SU-DHL-6 (cell line): ENCODE results near the gene EYA2.

Experiments used
- H2AFZ ChIP-seq: fragments of 200-600 bp; sonication (generic); 2 replicates; pipeline ENCODE4 v1.6.1; 2014; ENCODE audit warnings: low read depth, mild to moderate bottlenecking, moderate library complexity, mixed read lengths, antibody characterized with exemption, low read length; ENCODE audit not compliant: severe bottlenecking
- H3F3A ChIP-seq: fragments of 200-600 bp; shearing (Covaris generic); 2 replicates; pipeline ENCODE4 v1.6.0; 2016; ENCODE audit warnings: antibody characterized with exemption, mild to moderate bottlenecking; ENCODE audit not compliant: insufficient read depth
- H3K27ac ChIP-seq: fragments of 200-600 bp; sonication (generic); 2 replicates; pipeline ENCODE4 v1.5.1; 2016; ENCODE audit warnings: low read depth, mild to moderate bottlenecking, low read length, moderate library complexity, mixed read lengths
- H3K27me3 ChIP-seq: fragments of 200-600 bp; sonication (generic), shearing (Covaris generic); 2 replicates; pipeline ENCODE4 v1.6.0; 2014; ENCODE audit warnings: mild to moderate bottlenecking, low read length
- H3K36me3 ChIP-seq: fragments of 200-600 bp; sonication (generic); 2 replicates; pipeline ENCODE4 v1.6.1; 2014; ENCODE audit warnings: mild to moderate bottlenecking, low read length, mixed read lengths
- H3K4me2 ChIP-seq: fragments of 300-600, 200-600 bp; shearing (Covaris generic), sonication (generic); 2 replicates; pipeline ENCODE4 v1.6.0; 2014; ENCODE audit warnings: low read length, low read depth, mild to moderate bottlenecking; ENCODE audit not compliant: poor library complexity, severe bottlenecking
- H3K4me3 ChIP-seq: fragments of 200-600 bp; sonication (generic); 2 replicates; pipeline ENCODE4 v1.5.1; 2014; ENCODE audit warnings: antibody characterized with exemption, low read length, mild to moderate bottlenecking, mixed read lengths; ENCODE audit not compliant: insufficient read depth, poor library complexity, severe bottlenecking
- H3K79me2 ChIP-seq: fragments of 200-600 bp; sonication (generic); 2 replicates; pipeline ENCODE4 v1.6.1; 2014; ENCODE audit warnings: mild to moderate bottlenecking, low read length, moderate library complexity; ENCODE audit not compliant: insufficient read depth
- H3K9ac ChIP-seq: fragments of 200-600 bp; sonication (generic); 2 replicates; pipeline ENCODE4 v1.7.0; 2014; ENCODE audit warnings: mild to moderate bottlenecking, low read length
- H3K9me2 ChIP-seq: fragments of 200-600 bp; sonication (generic); replicated peaks from 2 replicates; pipeline ENCODE4 v1.6.1; 2014; ENCODE audit warnings: low read length; ENCODE audit not compliant: insufficient read depth
- H3K9me3 ChIP-seq: fragments of 200-600 bp; sonication (generic); 2 replicates; pipeline ENCODE4 v1.6.1; 2014; ENCODE audit warnings: low read length, mixed read lengths; ENCODE audit not compliant: insufficient read depth
- H4K20me1 ChIP-seq: fragments of 200-600 bp; sonication (generic); 2 replicates; pipeline ENCODE4 v1.6.1; 2014; ENCODE audit warnings: low read depth, mild to moderate bottlenecking, antibody characterized with exemption, low read length, moderate library complexity, mixed read lengths
- EZH2phosphoT487 ChIP-seq: fragments of 200-600 bp; sonication (generic), shearing (Covaris generic); conservative IDR thresholded peaks from 2 replicates; pipeline ENCODE4 v1.6.1; 2018; ENCODE audit warnings: mild to moderate bottlenecking, antibody characterized with exemption, low read length, moderate library complexity, mixed read lengths
- TF ChIP-seq, protein P1 (sequence below): fragments of 200-600 bp; sonication (generic); IDR thresholded peaks from one replicate; pipeline ENCODE4 v1.5.1; 2017; ENCODE audit warnings: antibody characterized with exemption, mild to moderate bottlenecking, low read length, moderate library complexity; ENCODE audit not compliant: insufficient read depth, poor library complexity, severe bottlenecking

The EYA2 gene

DNA sequence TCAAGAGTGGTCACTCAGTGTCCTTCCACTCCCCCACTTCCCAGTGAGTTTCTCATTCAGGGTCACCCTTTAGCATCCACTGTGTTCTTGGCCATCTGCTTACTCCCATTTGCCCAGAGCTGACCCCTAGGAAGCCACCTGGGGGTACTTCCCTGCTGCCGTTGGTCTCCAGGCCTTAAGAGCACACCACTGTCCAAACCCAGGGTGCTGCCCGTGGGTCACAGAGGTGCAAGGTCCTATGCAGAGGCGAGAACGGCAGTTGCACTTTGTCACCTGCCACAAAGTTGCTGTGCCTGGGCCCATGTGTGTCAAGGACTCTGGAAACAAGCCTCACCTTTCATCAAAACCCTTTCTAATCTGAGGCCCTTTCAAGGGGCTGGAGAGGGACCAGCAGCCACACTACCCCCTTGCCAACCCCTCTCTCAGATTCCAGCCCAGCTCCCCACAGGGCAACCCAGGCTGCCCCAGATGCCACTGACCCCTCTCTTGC is 270.8 kb downstream of the EYA2 start:
- Histone ChIP-seq H3K79me2 (no peaks in the 10 kb centered on the region), H3K27ac (no peak overlapping the region), H3K27me3 (no peaks in the 10 kb centered on the region), H2AFZ (no peak overlapping the region), H4K20me1 (no peaks in the 10 kb centered on the region), H3F3A (no peaks in the 10 kb centered on the region), H3K4me3 (no peak overlapping the region), H3K9me3 (no peaks in the 10 kb centered on the region), H3K36me3 (no peaks in the 10 kb centered on the region), H3K4me2 (no peak overlapping the region), H3K9me2 (no peaks in the 10 kb centered on the region), H3K9ac (no peak overlapping the region)
- TF ChIP-seq, protein P1, sequence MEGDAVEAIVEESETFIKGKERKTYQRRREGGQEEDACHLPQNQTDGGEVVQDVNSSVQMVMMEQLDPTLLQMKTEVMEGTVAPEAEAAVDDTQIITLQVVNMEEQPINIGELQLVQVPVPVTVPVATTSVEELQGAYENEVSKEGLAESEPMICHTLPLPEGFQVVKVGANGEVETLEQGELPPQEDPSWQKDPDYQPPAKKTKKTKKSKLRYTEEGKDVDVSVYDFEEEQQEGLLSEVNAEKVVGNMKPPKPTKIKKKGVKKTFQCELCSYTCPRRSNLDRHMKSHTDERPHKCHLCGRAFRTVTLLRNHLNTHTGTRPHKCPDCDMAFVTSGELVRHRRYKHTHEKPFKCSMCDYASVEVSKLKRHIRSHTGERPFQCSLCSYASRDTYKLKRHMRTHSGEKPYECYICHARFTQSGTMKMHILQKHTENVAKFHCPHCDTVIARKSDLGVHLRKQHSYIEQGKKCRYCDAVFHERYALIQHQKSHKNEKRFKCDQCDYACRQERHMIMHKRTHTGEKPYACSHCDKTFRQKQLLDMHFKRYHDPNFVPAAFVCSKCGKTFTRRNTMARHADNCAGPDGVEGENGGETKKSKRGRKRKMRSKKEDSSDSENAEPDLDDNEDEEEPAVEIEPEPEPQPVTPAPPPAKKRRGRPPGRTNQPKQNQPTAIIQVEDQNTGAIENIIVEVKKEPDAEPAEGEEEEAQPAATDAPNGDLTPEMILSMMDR = no peak
- TF ChIP-seq EZH2phosphoT487 = no peak

DNA sequence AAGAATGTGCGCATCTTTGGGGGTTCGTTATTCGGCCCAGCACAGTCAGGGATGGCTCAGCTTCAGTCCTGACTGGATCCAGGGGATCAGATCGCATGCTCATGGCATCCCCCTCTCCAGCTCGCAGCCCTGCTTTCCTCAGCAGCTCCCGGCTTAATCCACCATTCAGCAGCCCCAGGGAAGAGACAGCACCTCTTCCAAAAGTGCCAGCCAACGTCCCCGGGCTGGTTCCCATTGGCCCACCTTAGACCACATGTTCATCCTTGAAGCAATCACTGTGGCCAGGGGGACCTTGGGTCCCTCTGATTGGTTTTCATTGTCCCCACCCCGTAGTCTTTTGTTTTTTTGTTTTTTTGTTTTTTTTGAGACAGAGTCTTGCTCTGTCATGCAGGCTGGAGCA is 273.2 kb downstream of the EYA2 start:
- Histone ChIP-seq H3K4me3 (no peak overlapping the region), H3K79me2 (no peaks in the 10 kb centered on the region), H3K9ac (no peak overlapping the region), H3K9me2 (no peaks in the 10 kb centered on the region), H3K27me3 (no peaks in the 10 kb centered on the region), H3K4me2 (no peak overlapping the region), H3F3A (no peaks in the 10 kb centered on the region), H3K36me3 (no peaks in the 10 kb centered on the region), H4K20me1 (no peaks in the 10 kb centered on the region), H3K27ac (no peak overlapping the region), H3K9me3 (no peaks in the 10 kb centered on the region), H2AFZ (no peak overlapping the region)
- TF ChIP-seq, protein P1 = no peak

DNA sequence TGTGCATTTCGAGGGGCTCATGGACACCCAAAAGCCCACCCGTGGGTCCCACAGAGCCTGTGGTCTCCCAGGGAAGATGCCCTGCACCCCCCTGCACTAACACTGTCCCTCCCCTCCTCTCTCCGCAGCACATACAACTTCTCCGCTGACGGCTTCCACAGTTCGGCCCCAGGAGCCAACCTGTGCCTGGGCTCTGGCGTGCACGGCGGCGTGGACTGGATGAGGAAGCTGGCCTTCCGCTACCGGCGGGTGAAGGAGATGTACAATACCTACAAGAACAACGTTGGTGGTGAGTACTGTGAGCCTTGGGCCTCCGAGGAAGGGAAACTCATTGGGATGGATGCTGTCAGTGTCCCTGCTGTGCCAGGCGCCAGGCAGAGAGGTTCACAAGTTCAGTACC is 277.9 kb downstream of the EYA2 start:
- Histone ChIP-seq H3K36me3 (no peaks in the 10 kb centered on the region), H3K79me2 (no peaks in the 10 kb centered on the region), H3K9me2 (no peaks in the 10 kb centered on the region), H4K20me1 (no peaks in the 10 kb centered on the region), H3K4me2 (no peak overlapping the region), H2AFZ (no peak overlapping the region), H3K9ac (no peak overlapping the region), H3K27me3 (no peaks in the 10 kb centered on the region), H3K4me3 (no peak overlapping the region), H3K27ac (no peak overlapping the region), H3K9me3 (no peaks in the 10 kb centered on the region), H3F3A (no peaks in the 10 kb centered on the region)
- TF ChIP-seq, protein P1 = no peak
- no peak for TF ChIP-seq EZH2phosphoT487
